ENCODE measurements around the gene TCTN1.
"Not testable (repeated sequence)": the region's sequence is repeated elsewhere in the genome, so short reads cannot be mapped to it uniquely, and the experiment has no call there.

The TCTN1 gene

DNA sequence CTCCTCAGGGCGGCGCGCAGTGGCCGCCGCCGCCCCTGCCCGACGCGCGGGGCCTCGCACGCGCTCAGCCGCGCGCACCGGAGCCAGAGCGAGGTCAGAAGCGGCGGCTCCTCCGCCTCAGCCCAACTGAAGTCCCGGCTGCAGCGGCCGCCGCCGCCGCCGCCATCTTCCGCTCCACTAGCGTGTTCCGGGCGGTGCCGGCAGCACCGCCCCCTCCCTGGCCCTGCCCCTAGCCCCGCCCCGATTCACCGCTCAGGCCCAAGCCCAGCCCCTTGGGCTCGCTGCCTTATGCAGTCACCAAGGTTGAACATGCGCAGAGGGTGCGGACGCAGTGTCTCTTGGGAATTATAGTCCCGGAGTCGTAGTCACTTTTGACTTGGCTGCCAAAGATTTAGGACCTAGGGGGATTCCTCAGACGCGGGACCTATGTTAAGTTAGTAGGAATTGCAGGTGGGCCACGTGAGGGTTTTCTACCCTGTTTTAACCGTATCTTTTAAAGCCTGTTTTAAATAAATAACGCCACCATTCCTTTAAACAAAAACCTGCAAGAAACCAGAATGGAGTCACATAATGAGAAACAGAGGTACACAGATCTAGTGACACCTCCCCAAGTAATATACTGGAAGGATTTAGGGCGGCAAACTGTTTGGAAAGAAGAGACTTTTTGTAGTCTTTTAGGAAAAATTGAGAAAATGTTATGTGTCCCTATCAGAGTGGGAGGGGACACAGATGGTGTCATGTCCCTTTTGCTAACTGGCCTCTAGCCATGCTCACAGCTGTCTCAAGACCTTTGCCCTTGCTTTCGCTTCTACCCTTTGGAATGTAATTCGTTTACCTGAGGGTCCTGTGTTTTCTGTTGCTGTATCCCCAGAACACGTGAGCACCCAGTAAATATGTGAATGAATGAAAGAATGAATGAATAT is 30.5 kb upstream of the TCTN1 start, which contains the start of gene PPTC7:
Gene PPTC7, minus strand, starts transcription at position 182 of the 923 bp plus-strand sequence. CDS start 287 bp downstream, outside the sequence.
- DNase-seq (ENCODE audit: low read depth) = peak; percentile 82
- H3K4me3 ChIP-seq (ENCODE audit: low read depth, low read length) = peak within 1 kb of the TSS; percentile 94

DNA sequence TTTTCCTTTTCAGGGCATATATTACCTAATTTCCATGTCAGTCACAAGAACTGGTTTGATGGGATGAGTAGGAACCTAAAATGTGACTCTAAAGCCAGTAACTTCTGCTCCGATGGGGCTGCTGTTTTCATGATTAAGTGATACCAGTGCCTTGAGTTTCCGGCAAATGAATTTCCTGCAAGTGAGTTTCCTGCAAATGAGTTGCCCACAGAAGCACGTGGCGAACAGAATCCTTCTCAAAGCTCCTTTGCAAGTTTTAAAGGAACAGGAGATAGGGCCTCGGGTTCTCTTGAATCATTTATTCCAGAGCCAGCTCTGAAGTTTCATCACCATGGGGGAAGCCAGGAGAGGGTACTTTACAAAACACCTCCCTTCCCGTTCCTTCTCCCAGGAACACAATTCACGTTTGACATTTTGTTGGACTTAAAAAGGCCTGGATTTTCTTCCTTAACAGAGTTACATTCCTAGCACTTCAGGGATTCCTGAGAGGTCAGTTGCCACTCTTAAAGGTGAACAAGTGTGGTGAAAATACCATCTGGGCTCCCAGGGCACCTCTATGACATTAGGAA is 28.6 kb upstream of the TCTN1 start:
- no peak overlapping the region for H3K4me3 ChIP-seq (ENCODE audit: low read depth, low read length)
- DNase-seq (ENCODE audit: low read depth) = no peak

DNA sequence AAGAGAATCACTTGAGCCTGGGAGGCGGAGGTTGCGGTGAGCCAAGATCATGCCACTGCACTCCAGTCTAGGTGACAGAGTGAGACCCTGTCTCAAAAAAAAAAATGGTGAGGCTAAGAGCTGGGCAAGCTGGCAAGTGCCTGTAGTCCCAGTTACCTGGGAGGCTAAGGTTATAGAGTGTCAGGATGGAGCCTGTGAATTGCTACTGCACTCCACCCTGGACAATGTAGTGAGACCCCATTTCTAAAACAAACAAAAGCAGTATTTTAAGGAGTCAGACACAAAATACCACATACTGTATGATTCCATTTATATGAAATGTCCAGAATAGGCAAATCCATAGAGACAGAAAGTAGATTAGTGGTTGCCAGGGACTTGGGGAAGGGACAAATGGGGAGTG is 26.8 kb upstream of the TCTN1 start:
- H3K4me3 ChIP-seq (ENCODE audit: low read depth, low read length); DNase-seq (ENCODE audit: low read depth): not testable (repeated sequence)

DNA sequence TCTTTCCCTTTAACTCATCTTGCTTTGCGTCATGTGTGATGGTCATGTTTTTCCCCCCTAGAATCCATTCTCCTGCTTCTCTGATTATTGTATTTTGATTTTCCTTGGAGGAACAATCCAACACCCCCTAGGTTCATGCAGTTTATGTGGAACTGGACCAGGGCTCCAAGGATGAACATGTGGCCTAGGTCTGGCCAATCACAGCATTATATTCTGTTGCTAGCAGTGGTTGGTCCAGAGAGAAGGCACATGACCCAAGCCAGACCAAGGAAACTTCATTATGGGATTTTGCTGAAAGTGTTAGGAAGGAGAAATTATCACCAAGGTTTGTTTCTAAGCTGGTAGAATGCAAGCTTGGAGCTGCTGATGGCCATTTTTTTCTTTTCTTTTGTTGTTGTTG is 23.9 kb upstream of the TCTN1 start:
- no peak for DNase-seq (ENCODE audit: low read depth)
- H3K4me3 ChIP-seq (ENCODE audit: low read depth, low read length) = no peak overlapping the region

DNA sequence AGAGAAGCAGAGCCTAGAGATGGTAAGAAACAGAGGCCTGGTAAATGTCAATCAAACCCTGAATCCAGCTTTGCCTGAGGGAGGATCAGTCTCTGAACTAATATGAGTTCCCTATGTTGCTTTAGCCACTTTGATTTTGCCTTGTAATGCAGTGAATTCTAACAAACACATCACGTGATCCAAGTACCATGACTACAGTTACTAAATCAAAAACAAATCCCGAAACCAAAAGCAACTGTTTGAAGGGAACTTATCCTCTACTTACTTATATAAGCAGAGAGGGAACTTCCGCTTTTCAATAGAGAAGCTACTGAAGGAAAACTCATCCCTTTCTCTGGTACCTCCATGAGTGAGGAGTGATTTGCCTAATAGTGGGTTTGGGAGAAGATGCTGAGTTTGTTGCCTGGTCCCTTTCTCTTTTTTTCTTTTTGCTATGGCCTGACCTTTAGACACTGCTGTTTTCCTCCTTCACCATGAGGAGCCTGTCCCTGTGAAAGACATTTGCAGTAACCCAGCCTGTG is 23.1 kb upstream of the TCTN1 start:
- DNase-seq (ENCODE audit: low read depth) = no peak
- H3K4me3 ChIP-seq (ENCODE audit: low read depth, low read length) = no peak overlapping the region

DNA sequence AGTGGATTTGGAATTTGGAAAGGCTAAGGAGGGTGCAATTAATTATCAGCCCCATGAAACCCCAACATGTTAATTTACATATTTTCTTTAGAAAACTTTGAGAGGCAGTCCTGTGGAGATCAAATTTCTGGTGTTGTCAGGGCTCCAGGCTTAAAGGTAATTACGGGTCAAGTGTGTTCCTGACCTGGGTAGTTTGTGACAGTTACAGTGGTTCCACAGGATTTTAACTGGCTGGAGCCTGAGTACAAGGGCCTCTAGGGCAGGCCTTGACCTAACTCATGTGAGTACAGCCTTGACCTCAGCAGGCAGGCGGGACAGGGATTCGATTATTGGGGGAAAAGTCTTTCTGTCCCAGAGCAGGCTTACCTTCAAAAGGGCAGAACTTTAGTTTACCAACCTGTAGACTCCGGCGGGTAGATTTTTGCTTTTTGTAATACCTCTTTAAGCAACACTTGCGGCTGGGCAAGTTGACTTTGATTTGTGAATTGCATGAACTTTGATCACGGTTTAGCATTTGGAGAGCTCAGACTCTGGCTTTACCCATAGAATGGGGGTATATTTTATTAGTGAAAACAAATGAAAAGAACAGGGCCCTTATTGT is 22.4 kb upstream of the TCTN1 start:
- no peak for DNase-seq (ENCODE audit: low read depth)

DNA sequence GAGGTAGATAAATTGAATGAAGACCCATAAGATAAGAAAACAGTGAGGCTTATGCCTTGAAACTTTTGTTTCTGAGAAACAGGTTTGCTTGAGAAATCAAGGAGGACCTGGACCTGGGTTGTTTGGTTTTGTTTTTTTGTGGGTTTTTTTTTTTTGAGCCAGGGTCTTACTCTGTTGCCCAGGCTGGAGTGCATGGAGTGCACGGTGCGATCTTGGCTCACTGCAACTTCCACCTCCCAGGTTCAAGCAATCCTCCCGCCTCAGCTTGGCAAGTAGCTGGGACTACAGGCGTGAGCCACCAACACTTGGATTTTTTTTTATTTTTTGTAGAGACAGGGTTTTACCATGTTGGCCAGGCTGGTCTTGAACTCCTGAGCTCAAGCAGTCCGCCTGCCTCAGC is 21.9 kb upstream of the TCTN1 start:
- H3K4me3 ChIP-seq (ENCODE audit: low read depth, low read length) = no peak overlapping the region
- no peak for DNase-seq (ENCODE audit: low read depth)

More for the DNA sequence above, 22.4 kb upstream of the TCTN1 start:
- H3K4me3 ChIP-seq (ENCODE audit: low read depth, low read length) = no peak overlapping the region

DNA sequence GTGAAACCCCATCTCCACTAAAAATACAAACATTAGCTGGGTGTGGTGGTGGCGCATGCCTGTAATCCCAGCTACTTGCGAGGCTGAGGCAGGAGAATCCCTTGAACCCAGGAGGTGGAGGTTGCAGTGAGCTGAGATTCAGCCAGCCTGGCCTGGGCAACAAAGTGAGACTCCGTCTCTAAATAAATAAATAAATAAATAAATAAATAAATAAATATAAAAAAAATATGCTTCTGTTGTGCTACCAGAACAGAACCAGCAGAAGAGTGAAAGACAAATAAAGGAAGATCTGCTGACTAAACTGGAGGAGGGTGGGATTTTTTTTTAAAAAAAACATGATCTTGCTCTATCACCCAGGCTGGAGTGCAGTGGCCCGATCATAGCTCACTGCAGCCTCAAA is 21.0 kb upstream of the TCTN1 start:
- DNase-seq (ENCODE audit: low read depth); H3K4me3 ChIP-seq (ENCODE audit: low read depth, low read length): not testable (repeated sequence)

DNA sequence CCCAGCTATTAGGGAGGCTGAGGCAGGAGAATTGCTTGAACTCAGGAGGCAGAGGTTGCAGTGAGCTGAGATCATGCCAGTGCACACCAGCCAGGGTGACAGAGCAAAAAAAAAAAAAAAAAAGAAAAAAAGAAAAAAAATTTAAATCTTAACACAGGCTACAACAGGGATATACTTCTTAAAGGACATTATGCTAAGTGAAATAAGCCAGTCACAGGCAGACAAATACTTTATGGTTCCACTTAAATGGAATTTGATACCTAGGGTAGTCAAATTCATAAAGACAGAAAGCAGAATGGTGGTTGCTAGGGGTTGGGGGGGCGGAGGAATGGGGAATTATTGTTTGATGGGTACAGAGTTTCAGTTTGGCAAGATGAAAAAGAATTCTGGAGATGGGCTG is 16.0 kb upstream of the TCTN1 start:
- DNase-seq (ENCODE audit: low read depth) = no peak
- H3K4me3 ChIP-seq (ENCODE audit: low read depth, low read length) = no peak overlapping the region

DNA sequence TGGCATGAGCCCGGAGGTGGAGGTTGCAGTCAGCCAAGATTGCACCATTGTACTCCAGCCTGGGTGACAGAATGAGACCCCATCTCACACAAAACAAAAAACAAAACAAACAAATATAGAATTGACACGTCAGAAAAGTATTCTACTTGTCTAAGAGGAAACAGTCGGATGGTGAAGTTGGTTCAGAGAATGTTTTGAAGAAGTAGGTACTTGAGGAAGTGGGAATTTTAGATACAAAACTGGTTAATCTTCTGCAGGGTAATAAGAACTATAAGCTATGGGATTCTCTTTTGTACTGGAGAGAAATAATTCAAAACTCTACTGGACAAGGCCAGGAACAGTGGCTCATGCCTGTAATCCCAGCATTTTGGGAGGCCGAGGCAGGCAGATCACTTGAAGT is 14.6 kb upstream of the TCTN1 start:
- DNase-seq (ENCODE audit: low read depth) = no peak
- H3K4me3 ChIP-seq (ENCODE audit: low read depth, low read length) = no peak overlapping the region

DNA sequence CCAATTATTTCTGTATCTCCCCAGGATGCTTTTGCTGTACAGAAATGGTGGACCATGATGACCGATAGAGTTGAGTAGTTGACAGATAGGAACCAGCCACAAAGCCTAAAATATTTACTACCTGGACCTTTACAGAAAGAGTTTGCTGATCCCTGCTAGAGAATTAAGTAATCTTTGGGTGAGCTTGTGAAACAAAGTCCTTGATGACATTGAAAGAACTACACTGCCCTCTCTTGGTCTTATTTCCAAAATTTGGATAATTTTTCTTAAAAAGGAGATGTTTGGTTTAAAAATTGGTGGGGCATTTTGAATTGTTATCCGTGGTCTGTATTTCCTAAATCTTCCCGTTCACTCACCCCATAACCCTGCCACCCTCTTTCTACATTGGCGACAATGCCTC is 13.7 kb upstream of the TCTN1 start:
- no peak overlapping the region for H3K4me3 ChIP-seq (ENCODE audit: low read depth, low read length)
- no peak for DNase-seq (ENCODE audit: low read depth)

DNA sequence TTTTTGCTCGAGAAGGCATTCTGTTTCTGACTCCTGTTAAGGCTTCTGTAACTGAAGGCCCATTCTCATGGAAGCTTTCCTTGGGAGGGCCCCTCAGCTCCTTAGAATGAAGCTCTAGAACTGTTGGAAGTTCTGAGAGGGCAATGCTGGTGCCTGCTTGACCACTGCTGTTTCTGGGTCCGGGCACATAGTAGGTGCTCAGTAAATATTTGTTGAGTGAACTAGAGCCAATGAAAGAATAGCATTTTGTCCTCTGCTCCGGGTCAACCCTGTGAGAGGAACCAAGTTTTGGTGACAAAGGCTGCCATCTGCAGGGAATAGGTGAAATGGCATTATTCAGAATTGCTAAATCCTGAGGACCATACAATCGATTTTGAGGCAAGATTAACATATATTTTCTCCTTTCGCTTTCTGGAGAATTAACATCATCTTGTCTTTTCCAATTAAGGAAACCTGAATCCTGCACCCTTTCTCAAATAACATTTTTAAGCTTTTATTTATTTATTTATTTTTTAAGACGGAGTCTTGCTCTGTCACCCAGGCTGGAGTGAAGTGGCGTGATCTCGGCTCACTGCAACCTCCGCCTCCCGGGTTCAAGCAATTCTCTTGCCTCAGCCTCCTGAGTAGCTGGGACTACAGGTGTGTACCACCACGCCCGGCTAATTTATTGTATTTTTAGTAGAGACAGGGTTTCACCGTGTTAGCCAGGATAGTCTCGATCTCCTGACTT is 11.7 kb upstream of the TCTN1 start:
- H3K4me3 ChIP-seq (ENCODE audit: low read depth, low read length); DNase-seq (ENCODE audit: low read depth): not testable (repeated sequence)

DNA sequence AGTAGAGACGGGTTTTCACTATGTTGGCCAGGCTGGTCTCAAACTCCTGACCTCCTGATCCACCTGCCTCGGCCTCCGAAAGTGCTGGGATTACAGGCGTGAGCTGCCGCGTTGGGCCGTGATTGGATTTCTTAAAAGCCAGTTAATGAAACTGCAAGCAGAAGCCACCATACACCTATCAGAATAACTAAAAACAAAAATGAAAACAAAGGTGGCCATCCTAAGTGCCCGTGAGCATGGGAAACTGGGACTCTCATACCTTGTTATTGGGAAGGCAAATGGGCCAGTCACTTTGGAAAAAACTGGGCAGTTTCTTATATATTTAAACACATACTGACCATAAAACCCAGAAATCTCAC is 7.7 kb upstream of the TCTN1 start:
- no peak for DNase-seq (ENCODE audit: low read depth)
- no peak overlapping the region for H3K4me3 ChIP-seq (ENCODE audit: low read depth, low read length)

DNA sequence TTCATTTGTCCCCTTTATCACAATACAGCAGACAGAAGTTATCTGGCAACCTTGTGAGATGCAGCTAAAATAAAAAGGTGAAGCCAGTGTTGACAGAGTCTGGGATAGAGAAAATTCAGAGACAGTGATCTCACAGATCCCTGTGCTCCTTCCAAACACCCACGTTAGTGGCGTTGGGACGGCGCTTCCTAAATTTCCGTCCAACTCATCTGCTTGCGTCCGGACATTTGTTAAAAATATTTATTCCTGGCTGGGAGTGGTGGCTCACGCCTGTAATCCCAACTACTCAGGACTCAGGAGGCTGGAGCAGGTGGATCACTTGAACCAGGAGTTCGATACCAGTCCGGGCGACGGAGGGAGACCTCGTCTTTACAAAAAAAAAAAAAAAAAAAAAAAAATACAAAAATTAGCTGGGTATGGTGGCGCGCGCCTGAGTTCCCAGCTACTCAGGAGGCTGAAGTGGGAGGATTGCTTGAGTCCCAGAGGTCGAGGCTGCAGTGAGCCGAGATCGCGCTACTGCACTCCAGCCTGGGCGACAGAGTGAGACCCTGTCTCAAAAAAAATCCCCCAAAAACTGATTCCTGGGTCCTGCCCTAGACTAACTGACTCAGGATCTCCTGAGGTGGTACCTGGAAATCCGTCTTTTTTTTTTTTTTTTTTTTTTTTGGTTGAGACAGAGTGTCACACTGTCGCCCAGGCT is 708 bp upstream of the TCTN1 start:
- H3K4me3 ChIP-seq (ENCODE audit: low read depth, low read length) = peak overlapping the region; percentile 83
- DNase-seq (ENCODE audit: low read depth) = no peak

DNA sequence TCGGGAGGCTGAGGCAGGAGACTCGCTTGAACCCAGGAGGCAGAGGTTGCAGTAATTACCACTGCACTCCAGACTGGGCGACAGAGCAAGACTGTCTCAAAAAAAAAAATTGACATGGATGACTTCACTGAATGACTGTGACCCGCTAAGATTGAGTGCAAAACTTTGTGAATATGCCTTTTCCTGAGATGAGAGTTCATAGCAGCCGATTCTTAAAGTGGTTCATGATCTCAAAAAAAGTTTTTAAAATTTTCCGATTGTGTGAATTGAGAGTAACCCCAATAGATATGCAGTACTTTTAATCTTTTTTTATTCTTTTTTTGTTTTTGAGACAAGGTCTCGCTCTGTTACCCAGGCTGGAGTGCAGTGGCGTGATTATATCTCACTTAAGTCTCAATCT is 1.2 kb downstream of the TCTN1 start:
- H3K4me3 ChIP-seq (ENCODE audit: low read depth, low read length) = no peak overlapping the region
- no peak for DNase-seq (ENCODE audit: low read depth)

DNA sequence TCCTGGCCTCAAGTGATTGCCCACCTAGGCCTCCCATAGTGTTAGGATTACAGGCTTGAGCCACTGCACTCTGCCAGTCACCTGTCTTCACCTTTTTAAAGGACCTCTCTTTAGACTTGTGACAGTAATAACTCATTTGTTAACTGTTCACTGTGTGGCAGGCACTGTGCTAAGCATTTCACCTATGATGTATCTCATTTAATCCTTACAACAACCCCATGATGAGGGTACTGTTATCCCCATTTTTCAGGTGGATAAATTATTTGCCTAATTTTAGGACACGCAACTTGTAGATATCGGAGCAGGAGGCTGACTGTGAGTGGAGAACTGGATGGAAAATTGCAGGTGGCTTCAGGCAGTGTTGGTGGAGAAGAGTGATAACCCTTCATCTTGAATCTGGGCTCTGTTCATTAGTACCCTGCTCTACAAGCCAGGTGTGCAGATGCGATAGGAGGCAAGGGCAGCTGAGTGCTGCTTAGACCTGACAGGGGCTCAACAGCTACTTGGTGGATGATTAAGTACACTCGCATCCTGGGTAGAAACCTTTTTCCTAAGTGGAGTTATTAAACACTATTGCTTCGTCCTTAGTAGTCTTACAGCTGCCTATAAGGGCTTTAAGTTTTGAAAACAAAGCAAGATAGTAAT is 2.7 kb downstream of the TCTN1 start:
- no peak for DNase-seq (ENCODE audit: low read depth)
- H3K4me3 ChIP-seq (ENCODE audit: low read depth, low read length) = no peak overlapping the region

DNA sequence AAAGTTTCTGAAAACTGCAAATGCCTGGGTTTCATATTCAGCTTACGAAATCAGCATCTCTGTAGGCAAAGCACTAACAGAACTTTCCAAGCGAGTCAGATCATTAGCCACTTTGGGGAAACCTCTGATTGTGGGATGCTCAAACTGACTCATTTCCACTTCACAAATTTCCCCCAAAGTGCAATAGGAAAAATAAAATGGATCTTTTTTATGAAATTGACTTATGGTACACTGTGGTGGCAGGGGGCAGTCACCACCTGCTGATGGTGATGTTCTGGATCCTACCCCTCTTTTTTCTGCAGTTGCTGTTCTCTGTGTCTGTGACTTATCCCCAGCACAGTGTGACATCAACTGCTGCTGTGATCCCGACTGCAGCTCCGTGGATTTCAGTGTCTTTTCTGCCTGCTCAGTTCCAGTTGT is 5.6 kb downstream of the TCTN1 start:
- no peak overlapping the region for H3K4me3 ChIP-seq (ENCODE audit: low read depth, low read length)
- DNase-seq (ENCODE audit: low read depth) = no peak

DNA sequence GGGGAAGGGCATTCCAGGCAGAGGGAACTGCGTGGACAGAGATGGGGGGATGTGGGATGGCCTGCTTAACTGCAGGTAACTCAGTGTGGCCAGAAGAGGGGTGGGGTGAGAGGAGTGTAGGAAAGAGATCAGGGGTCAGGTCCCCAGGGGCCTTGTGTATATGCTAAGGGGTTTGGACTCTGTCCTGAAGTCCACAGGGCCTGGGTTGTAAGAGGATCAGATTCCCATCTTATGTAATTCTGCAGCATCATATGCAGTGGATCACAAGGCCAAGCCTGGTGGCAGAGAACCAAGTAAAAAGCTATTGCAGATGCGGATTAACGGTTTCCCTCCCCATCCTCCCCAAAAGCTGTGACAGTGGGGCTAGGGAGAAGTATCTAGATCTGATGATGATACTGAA is 8.7 kb downstream of the TCTN1 start:
- no peak for DNase-seq (ENCODE audit: low read depth)
- H3K4me3 ChIP-seq (ENCODE audit: low read depth, low read length) = no peak overlapping the region
